GM18520 (cell line): ENCODE results near the gene BDH1.
"Not testable (repeated sequence)": the region's sequence is repeated elsewhere in the genome, so short reads cannot be mapped to it uniquely, and the experiment has no call there.

Experiments
- ATAC-seq: cut with Tn5 transposase; IDR thresholded peaks from one replicate; pipeline ENCODE4 v1.9.1; 2021; ENCODE audit not compliant: unreplicated experiment

BDH1 gene

DNA sequence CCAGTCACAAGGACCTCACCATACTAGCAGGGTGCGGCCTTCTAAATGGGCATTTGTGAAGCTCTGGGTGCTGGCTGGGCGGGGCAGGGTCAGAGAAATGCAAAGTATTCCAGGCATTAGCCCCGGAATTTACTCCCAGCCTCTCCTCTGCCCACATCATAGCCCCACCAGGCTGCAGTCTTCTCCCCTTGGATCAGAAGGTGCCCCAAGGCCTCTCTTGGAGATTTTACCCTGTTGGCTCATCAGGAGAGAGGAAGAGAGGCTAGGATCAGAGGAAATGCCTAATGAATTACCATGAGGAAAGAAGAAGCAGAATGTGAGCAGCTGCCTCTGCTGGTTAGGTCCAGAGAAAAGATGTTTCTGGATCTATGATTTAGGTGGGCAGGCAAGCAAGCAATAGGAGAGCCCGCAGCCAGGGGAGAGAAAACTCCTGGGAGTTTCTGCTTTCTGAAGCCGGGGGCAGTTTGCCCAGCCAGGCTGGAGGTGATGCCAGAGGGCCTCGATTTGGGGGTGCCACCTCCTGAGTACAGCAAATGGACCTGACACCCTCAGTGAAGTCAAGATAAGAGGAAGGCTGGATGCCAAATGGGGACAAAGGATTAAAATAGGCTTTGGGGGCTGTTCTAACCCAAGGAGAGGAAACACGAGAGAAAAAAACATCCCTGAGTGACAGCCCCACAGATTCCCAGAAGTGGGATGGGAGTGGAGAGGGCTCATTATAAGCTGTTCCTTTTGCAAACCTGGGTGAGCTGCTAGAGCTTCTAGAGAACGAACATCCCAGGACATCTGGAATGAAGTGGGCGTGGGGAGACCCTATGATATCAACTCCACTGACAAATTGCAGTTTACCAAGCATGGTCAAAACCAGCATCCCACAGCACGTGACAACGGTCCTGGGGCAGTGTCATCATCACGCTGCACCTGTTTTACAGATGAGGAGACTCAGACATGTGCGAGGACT, 65.4 kb downstream of the BDH1 start:
- ATAC-seq = no peak

DNA sequence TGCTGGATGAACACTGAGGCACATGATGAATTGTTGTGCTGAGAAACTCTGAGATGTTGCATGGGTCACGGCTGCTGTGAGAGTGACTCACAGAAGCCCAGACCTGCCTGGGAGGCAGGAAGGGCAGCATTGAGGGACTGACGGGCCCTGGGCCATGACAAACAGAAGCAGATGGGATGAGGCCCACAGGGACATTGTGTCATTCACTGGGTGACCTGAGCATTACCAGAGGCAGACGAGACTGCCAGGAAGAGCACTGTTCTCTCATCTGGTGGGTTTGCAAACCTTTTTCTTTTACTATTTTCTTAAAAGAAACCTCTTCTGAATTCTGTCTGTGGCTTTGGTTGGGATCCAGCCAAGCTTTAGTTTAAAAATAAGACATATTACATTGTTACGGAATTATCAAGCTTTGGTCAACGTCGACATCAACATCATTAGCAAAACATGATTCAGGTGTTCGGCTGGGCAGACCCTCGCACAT, 67.8 kb downstream of the BDH1 start:
- no peak for ATAC-seq

DNA sequence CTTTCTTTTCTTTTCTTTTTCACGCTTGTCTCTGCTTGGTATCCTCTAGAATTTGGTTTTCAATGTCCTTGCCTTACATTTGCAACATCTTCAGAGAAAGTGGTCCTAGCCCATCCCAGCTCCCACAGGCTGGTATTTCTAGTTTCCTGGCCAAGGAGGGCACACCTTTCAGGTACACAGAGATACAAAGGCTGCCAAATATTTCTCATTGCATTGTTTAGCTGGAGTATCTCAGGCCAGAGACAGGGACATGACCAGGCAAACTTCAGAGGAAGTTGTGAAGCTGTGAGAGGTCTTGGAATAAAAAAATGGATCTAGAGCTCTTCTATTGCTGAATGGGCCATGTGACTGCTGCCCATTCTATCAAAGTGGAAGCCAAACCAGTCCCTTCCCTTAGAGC, 68.9 kb downstream of the BDH1 start:
- no peak for ATAC-seq

DNA sequence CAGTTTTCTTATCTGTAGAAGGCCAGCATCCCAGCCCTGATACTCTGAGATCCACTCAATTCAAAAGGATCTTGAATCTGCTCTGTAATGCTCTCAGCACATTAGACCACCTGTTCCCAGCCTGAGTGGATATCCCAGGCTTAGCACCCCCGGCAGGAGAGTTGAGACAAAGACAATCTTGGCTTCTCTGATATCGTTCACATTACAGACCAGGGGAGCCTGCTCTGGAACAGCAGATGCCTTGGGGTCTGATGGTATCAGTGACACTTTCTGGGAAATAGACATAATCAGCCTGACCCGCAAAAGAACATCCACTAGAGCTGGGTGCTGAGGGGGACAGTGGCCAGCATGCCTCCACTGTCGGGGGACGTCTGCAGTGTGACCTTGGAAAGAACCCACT, 70.6 kb downstream of the BDH1 start:
- no peak for ATAC-seq

DNA sequence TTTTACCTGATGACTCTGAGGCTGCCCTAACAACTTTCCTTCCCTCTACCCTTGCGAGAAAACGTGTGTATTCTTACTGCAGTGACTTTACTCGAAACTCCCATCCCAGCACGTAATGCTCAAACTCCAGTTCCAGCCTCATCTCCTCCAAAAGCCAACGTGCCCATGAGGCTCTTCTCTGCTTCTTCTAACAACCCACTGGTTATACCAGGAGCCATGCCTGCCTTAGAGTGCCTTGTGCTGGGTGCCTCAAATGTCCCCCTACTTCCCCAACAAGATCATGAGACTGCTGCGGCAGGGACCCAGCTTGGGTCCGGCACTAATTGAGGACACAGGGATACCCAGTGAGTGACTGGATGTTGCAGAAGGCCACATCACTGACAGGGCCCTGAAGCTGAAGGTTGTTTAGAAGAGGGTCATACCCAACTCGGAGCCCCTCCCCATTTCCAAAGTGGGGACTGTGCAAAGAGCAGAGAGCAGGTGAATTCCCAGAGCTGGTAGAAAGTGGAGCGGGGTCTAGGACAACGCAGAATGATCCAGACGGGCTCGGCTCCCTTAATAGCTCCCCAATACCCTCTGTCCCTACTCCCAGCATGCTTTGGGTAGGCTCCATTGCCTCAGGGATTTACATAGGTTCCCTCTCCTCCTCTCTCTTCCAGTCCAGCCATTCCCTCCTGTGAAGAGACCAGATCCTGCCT, 71.4 kb downstream of the BDH1 start:
- ATAC-seq = no peak

DNA sequence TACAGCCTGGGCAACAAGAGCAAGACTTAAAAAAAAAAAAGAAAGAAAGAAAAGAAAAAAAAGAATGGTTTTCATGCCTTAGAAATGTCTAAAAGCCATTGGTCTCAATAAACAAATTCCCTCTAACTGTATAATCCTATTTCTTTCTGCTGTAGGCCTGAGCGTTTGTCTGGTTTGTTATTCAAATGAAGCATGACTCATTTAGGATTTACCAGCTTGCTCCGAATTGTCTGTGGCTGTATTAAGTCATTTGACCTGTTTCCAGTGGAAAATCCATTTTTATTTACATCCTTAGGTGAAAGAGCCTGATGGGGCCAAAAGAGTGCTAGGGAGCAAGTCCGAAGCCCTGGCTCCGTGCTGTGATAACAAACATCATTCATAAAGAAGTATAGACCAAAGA, 73.8 kb downstream of the BDH1 start:
- no peak for ATAC-seq

DNA sequence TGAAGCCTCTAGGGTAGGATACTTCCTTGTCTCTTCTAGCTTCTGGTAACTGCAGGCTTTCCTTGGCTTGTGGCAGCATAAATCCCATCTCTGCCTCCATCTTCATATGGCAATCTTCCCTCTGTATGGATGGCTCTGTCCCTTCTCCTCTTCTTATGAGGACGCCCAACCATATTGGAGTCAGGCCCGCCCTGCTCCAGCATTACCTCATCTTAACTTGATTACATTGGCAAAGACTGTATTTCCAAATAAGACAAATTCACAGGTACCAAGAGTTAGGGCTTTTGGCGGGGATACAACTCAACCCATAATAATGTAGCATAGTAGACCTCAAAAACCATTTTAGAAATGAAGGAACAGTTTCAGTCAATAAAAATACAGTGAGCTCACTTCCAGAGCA, 75.4 kb downstream of the BDH1 start:
- ATAC-seq = no peak

DNA sequence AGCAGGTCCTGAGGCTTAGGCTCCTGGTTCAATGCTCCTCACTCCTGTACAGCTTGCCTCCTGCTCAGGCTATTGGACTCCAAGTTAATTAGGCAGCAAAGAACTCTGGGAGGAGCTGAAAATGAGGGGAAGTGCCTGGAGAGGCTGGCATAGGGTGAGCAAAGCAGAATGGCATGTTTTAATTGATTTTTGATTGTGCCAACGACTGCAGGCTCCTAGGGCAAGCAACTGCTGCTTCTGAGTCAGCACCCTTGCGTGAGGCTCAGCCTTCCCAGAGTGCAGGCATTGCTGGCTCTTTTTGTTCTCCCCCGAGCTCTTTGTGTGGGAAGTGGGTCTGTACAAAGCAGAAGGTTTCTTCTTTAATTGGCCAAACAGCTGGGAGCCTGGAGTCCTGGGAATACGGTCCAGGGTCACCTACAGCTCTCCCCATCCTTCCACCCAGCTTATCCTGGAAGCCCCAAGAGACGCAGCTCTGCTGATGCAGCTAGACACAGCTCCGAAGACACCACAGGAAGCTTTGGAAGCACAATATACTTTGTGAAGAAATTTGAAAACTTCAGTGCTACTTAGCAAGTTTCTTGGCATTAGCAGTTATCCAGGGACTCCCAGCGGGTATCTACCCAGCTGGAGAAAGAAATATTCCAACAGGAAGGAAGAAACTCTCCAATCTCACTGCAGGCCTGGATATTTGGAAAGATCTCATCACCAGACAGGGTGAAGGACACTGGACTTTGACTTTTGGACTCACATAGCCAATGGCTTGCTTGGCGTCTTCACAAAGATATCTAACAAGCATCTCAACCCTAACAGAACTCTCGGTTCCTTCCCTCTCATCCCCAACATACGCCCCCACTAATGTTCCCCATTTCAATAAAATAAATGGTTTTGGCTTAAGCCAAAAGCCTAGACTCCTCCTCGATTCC, 76.8 kb downstream of the BDH1 start:
- ATAC-seq = no peak

DNA sequence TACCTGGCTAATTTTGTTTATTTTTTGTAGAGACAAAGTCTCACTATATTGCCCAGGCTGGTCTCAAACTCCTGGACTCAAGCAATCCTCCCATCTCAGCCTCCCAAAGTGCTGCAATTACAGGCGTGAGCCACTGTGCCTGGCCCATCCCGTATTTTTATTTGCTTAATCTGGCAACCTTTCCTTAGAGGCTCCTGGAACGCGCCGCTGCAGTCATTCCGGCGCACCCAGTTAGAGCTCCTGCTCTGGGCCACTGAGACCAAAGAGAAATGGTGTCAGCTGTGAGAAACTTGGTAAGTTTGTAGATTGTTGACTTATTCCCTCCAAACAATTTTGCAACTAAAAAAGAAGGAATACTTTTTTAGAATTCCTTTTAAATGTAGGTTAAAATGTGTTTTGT, 78.0 kb downstream of the BDH1 start:
- ATAC-seq = not testable (repeated sequence)

DNA sequence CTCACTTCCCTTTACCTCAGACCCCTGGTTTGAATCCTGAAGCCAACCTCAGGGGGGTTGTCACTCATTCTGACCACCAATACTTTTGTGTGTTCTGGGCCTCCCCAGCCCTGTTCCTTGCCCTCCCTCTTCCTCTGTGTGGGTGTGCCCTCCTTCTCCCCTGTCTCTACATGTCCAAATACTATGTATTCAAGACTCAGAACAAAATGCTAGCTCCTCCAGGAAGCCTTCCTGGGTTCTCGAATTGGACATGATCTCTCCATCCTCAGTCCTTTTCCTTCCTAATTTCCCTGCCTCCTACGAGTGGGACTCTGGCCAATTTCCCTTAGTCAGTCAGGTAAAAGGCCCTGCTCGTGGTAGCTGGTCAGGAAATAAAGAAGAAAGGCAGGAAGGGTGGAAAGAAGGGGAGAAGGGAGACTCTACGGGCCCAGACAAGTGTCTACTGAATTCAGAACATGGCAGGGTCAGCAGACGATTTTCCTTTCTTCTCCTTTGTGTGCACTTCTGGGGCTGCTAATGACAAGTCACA, 79.7 kb downstream of the BDH1 start:
- ATAC-seq = no peak

DNA sequence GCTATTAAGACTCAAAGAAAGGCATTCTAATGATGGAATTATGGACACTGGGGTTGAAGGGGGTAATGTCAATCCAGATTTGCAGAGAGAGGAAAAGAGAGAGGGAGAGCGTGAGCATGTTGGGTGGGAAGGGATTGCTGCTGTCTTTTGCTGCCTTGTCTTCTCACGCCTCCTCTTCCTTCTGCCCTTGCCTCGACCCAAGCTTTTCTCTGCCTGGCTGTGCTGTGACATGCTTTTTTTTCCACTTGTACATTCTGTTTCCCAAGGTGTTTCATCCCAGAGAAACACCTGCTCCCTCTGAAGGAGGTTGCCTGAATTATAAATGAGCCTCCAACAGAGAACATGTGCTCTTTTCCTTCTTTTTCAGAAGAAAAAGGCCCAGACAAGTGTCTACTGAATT, 80.3 kb downstream of the BDH1 start:
- ATAC-seq = no peak

DNA sequence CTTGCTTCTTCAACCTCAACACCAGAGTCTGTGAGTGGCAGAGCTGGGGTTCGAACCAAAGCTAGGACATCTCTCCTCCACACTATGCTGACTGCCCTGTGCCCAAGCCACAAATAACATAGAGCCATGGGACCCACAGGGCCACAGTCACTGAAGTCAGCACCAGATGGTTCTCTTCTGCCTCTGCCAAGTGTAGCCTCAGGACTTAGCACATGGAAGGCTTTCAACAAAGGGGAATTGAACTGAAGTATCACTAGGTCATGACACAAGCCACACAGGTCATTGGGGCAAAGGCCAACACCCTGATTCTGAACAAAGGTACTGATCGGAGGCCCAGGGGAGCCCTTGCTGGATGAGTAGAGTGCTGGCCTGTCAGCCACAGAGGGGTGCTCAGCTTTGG, 83.6 kb downstream of the BDH1 start:
- no peak for ATAC-seq

DNA sequence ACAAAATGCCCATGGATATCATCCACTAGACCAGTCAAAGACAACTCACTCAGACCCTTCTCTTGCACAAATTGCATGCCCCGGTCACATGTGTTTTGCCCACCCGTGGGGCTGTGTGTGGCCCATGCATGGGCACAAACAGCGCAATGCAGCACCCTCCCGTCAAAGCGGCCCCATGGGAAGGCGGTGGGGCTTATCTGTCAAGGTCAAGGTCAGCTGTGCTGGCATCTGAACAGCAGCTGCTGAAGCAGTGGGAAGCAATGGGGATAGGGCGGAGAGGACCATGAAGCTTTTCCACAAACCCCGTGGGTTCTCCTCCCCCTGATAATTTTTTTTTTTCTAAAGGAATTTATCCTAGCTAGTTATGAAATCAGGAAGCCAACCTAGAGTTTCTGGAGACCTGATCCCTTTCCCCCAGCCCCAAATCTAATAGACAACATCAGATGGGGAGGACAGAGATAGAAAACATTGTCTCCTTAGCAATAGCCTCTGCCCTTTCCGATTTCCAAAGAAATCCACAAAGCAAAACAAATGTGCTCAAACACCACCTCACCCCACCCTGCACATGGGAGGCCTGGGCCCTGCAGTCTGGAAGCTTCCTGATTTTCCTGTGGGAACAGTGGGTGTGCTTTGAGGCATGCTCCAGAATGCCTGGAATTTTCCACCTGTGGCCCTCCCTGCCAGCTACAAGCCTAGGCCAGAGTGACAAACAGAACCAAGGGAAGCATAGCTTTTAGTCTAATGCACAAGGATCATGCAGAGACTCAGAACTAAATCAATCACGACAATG, 84.4 kb downstream of the BDH1 start:
- ATAC-seq = no peak

DNA sequence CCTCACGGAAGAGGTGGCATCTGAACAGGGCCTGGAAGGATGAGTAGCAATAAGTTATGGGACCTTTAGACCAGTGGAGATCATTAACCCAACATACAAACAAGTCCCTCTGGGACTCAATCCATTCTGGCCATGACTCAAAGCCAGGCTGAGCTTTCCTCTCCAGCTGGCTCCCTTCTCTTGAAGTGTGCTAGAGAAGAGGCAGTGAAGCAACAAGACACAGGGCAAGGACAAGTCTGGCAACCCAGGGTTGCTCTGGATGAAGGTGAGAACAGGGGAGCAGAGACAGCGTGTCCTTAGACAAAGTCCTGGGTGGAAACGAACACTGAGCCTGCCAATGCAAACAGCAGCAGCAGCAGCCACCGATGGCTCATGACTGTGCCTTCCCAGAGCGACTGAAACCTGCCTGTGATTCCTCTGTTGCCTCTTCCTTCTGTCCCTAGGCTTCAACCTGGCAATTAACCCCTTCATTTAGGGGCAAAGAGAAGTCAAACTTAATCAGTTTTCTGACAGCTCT, 86.8 kb downstream of the BDH1 start:
- ATAC-seq = no peak

DNA sequence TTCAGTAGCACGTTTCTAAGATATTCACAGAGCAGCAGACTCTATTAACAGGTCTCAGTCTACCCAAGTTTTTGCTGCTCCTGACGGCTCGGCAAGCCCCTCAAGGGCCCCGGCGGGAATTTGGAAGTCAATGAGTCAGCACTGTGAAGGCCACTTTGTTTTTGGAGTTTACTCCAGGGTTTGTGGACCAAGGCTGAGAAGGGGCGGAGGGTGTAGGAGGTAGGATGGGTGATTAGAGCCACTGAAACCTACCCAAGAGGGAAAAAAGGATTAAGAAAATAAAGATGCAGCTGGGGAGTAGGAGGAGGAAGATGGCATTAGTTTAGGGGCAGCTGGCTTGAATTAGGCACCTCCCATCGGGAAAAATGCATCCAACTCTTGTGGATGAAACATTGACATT, 87.6 kb downstream of the BDH1 start:
- ATAC-seq = no peak

DNA sequence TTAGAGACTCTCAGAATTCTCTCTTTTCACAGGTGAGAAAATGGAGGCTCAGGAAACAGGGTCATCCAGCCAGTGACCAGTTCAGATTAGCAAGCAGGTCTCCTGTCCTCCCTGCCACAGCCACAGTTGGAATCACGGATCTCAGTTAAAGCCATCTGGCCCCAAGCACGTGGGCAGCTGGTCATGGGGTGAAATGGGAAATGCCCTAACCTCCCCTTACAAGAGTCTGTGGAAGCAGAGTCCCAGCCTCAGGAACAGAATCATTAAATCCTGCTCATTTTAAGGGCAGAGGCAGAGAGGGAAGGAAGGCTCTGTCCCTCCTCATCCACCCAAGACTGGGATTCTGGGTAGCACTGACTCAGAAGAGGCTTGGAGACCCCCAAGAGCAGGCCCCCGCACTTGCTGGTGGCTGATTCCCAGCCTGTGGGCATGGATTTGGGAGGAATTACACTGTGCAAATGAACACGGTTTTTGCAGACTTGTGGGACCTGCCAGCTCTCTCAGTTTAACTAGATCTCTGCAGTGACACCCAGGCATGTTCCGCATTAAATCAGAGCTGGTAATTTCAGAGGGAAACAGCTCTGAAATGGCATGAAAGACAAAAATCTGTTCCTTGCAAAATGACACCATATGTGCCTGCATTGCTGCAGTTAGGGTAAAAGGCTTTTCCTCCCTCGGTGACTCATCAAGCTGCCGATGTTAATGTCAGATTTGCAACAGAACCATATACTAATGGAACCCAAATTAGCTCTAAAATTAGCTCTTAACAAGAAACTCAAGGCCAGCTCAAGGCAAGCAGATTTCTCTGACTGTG, 89.0 kb downstream of the BDH1 start:
- ATAC-seq = no peak

DNA sequence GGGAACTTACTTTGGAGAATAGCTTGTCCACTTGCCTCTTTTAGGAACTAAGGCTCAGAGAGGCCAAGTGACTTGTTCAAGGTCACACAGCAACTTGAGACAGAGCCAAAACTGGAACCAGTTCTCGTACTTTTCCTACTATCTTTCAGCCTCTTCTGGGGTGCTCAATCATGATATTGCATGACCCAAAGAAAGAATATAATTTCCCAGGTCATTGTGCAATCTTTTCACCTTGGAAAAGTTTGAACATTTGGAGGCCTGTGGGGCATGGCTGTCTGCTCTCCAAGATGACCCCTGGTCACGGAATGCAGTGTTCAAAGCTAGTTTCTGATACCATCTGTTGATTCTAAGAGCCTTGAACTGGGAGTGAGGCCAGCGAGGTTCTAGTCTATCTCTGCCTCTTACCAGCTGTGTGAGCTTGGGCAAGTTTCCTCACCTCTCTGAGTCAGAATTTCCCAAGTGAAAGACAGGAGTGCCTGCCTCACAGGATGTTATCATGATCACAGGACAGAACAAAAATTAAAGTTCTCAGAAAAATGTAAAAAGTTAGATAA, 89.7 kb downstream of the BDH1 start:
- no peak for ATAC-seq

DNA sequence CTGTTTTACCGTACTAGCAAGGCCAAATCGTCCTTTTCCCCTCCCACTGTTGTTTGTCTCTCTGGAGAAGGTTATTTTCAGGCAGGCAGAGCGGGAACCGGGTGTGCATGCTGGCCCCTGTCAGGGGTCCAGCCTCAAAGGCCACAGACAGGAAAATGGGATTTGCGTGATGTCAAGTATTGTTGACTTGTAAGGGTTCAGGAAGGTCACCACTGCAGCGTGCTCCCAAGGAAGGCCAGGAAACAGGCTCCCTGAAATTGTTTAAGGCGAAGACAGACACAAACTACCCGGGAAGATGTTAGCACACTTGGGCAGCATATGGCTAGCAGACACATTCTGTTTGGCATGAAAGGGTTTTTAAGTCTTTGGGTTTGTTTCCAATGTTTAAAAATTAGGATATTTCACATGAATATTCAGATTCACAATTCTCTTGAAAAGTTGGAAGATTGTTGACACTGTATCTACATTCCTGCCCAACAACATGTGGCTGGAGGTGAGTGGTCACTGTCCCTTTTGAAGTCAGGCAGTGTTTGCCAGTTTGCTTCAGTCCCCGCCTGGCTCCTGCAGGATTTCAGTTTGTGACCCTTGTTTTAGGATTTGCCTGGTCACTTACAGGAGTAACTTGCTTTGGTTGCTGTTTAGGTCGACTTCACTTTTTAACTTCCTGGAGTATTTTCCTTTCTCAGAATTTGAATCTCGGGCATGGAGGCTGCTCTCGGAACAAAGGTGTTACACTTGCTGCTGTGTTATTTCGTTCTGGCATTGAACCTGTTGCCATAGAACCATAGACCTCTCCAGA, 90.4 kb downstream of the BDH1 start:
- no peak for ATAC-seq
